Vagina (tissue), 2 donors: Measurements from ENCODE around the gene PDZK1IP1. TPM values are rescaled to one million over a fixed set of nuclear protein-coding genes. Genes with fewer than 3 reads are reported as not detected.

Experiments
- DNase-seq, 2 donors: peaks; one replicate each; pipeline ENCODE4 v3.0.0-alpha.2; 2017; ENCODE audit errors: extremely low spot score in 2 of 2
- H3K27ac ChIP-seq: fragments of 200-600 bp; sonication (generic); one replicate; pipeline ENCODE4 v1.5.1; 2019
- H3K27me3 ChIP-seq: fragments of 200-600 bp; sonication (generic); one replicate; pipeline ENCODE4 v1.5.1; 2019
- H3K36me3 ChIP-seq, 2 donors: fragments of 200-600 bp; sonication (generic); one replicate each; pipeline ENCODE4 v1.5.1; 2017 to 2019
- H3K4me1 ChIP-seq: fragments of 200-600 bp; sonication (generic); one replicate; pipeline ENCODE4 v1.5.1; 2019
- H3K4me3 ChIP-seq, 2 donors: fragments of 200-600 bp; sonication (generic); 1 replicate in 1 of 2; 2 replicates in 1 of 2; pipeline ENCODE4 v1.5.1; 2016 to 2019
- H3K9me3 ChIP-seq: fragments of 200-600 bp; sonication (generic); one replicate; pipeline ENCODE4 v1.5.1; 2019
- CTCF ChIP-seq, 3 experiments: fragments of 450-650 bp in 2 of 3; fragments of 200-600 bp in 1 of 3; sonication (generic) in 1 of 3; IDR thresholded peaks; one replicate each; pipeline ENCODE4 v1.5.1; 2017 to 2019; ENCODE audit warnings: antibody characterized with exemption in 3 of 3, mild to moderate bottlenecking in 2 of 3, moderate library complexity in 2 of 3
- POLR2A ChIP-seq, 2 donors: fragments of 450-650 bp; IDR thresholded peaks; one replicate each; pipeline ENCODE4 v1.6.1; 2017; ENCODE audit warnings: antibody characterized with exemption in 2 of 2, mild to moderate bottlenecking in 2 of 2, moderate library complexity in 2 of 2
- POLR2AphosphoS5 ChIP-seq, 2 donors: sonication (generic); formaldehyde crosslinking; IDR thresholded peaks; one replicate each; pipeline ENCODE4 v1.9.0; 2017; ENCODE audit warnings: antibody characterized with exemption in 2 of 2, mild to moderate bottlenecking in 2 of 2, low read depth in 1 of 2; ENCODE audit not compliant: insufficient read depth in 1 of 2
- intact Hi-C: fragments of 100-400 bp; cut with DNase I; formaldehyde crosslinking; loops from one replicate; pipeline ENCODE4 v1.15.1; 2023
- total RNA-seq: library from RNA; depleted of rRNA; stranded (reverse); fragments of >200 nt; gene quantifications from one replicate; pipeline ENCODE4 v1.2.3, GENCODE V29; 2016

PDZK1IP1 gene
- total RNA-seq, 1 donor from 2014 or later = 55.2 TPM

GRCh38 chr1:47137925-47138615 lies 51.8 kb downstream of the PDZK1IP1 start:
- Histone ChIP-seq H3K4me1 (no peaks in the 10 kb centered on the region), H3K27me3 (no peaks in the 10 kb centered on the region), H3K36me3 (no peaks in the 10 kb centered on the region), H3K9me3 (no peaks in the 10 kb centered on the region), H3K4me3 (no peak overlapping the region), H3K27ac (no peak overlapping the region)
- intact Hi-C loops = no loop called here
- no peak for TF ChIP-seq CTCF (IDR thresholded peaks at IDR 0.05)
- no peak for TF ChIP-seq POLR2AphosphoS5 (IDR thresholded peaks at IDR 0.05; ENCODE audit: insufficient read depth in 1 of 2, low read depth in 1 of 2)
- no peak for TF ChIP-seq POLR2A (IDR thresholded peaks at IDR 0.05)
- no peak for DNase-seq

GRCh38 chr1:47137198-47137597 lies 52.6 kb downstream of the PDZK1IP1 start, which contains the start of gene CYP4A22:
TSS of gene CYP4A22 (plus strand) at chr1:47137441. CDS start at chr1:47137486, 45 bp downstream.
- H3K27ac ChIP-seq = no peak within 1 kb of the TSS
- no peaks in the 10 kb centered on the region for H3K36me3 ChIP-seq
- H3K4me3 ChIP-seq = no peak within 1 kb of the TSS
- no peaks in the 10 kb centered on the region for H3K9me3 ChIP-seq
- intact Hi-C loops = no loop called here
- DNase-seq = no peak
- H3K4me1 ChIP-seq = no peaks in the 10 kb centered on the region
- H3K27me3 ChIP-seq = no peaks in the 10 kb centered on the region
- no peak for TF ChIP-seq POLR2AphosphoS5 (IDR thresholded peaks at IDR 0.05; ENCODE audit: insufficient read depth in 1 of 2, low read depth in 1 of 2)
- TF ChIP-seq POLR2A (IDR thresholded peaks at IDR 0.05) = no peak
- no peak for TF ChIP-seq CTCF (IDR thresholded peaks at IDR 0.05)

Other genes with a start within 250 kb of the PDZK1IP1 start
- not detected for gene CYP4A11, start 248.6 kb downstream of the PDZK1IP1 start, total RNA-seq
- gene CYP4X1, start 166.4 kb downstream of the PDZK1IP1 start, total RNA-seq = 17.9 TPM
- gene CYP4Z1, start 122.8 kb downstream of the PDZK1IP1 start, total RNA-seq = 1.2 TPM
- not detected for gene CYP4A22, start 52.6 kb downstream of the PDZK1IP1 start, total RNA-seq
- 7.1 TPM for gene TAL1, start 42.2 kb upstream of the PDZK1IP1 start, total RNA-seq
- gene STIL, start 124.1 kb upstream of the PDZK1IP1 start, total RNA-seq = 3.9 TPM
- gene CMPK1, start 143.8 kb upstream of the PDZK1IP1 start, total RNA-seq = 79.3 TPM
- not detected for gene FOXE3, start 226.2 kb upstream of the PDZK1IP1 start, total RNA-seq
- gene FOXD2, start 248.0 kb upstream of the PDZK1IP1 start, total RNA-seq = 0.98 TPM